H1 (cell line): ENCODE data around the gene PRSS8. TPM values are rescaled to one million over a fixed set of nuclear protein-coding genes. Genes with fewer than 3 reads are reported as not detected.
A peak's percentile ranks its signal among the peaks of the same experiment; 100 is the strongest.

Experiments
- BRCA1 ChIP-seq: IDR thresholded peaks from 2 replicates; pipeline ENCODE4 v1.6.1; 2012; ENCODE audit warnings: low read depth, low read length, improper control_type of control experiment
- CBX5 ChIP-seq: fragments of 300-800, 300-1000 bp; sonication (generic); IDR thresholded peaks from 2 replicates; pipeline ENCODE4 v1.7.1; 2016; ENCODE audit warnings: antibody characterized with exemption, low read length, low read depth
- CHD1 ChIP-seq: IDR thresholded peaks from 2 replicates; pipeline ENCODE4 v1.6.1; 2012; ENCODE audit warnings: low read depth, low read length, improper control_type of control experiment
- EGR1 ChIP-seq: IDR thresholded peaks from 2 replicates; pipeline ENCODE4 v1.6.1; 2011; ENCODE audit warnings: low read depth, low read length, borderline replicate concordance
- FOSL1 ChIP-seq: IDR thresholded peaks from 2 replicates; pipeline ENCODE4 v1.6.1; 2011; ENCODE audit warnings: mild to moderate bottlenecking, low read depth, low read length, moderate library complexity; ENCODE audit not compliant: insufficient read depth
- PHF8 ChIP-seq: fragments of 200-600 bp; sonication (generic); conservative IDR thresholded peaks from 2 replicates; pipeline ENCODE4 v1.7.1; 2012; ENCODE audit warnings: low read depth, mild to moderate bottlenecking, inconsistent platforms, low read length, moderate library complexity
- SIN3A ChIP-seq, 2 experiments: IDR thresholded peaks in 1 of 2; conservative IDR thresholded peaks in 1 of 2; 2 replicates each; pipeline ENCODE4 v1.6.1; 2011 to 2012; ENCODE audit warnings: low read length in 2 of 2, improper control_type of control experiment in 1 of 2, low read depth in 1 of 2, mild to moderate bottlenecking in 1 of 2
- SRF ChIP-seq: IDR thresholded peaks from 2 replicates; pipeline ENCODE4 v1.6.1; 2011; ENCODE audit warnings: mild to moderate bottlenecking, low read depth, low read length, moderate library complexity
- SUZ12 ChIP-seq: fragments of 200-600 bp; sonication (generic); IDR thresholded peaks from 2 replicates; pipeline ENCODE4 v1.6.1; 2012; ENCODE audit warnings: mild to moderate bottlenecking, inconsistent platforms, low read length, moderate library complexity, mixed read lengths
- TAF7 ChIP-seq: optimal IDR thresholded peaks from 2 replicates; pipeline ENCODE3; 2011; ENCODE audit warnings: low read depth, mild to moderate bottlenecking, inconsistent platforms, low read length, moderate library complexity, borderline replicate concordance
- TBP ChIP-seq: IDR thresholded peaks from 2 replicates; pipeline ENCODE4 v1.6.1; 2011; ENCODE audit warnings: low read depth, low read length, improper control_type of control experiment
- polyA plus RNA-seq, 7 experiments: library from polyadenylated mRNA; depleted of rRNA in 3 of 7; stranded (reverse) in 5 of 7; unstranded in 2 of 7; fragments of >200 nt in 5 of 7; fragments of 200-250 nt in 2 of 7; gene quantifications; 1 replicate in 5 of 7; 2 replicates in 1 of 7; 4 replicates in 1 of 7; pipeline versions ENCODE4 v1.2.1 to v1.2.3, GENCODE V29; 2011 to 2013; ENCODE audit warnings: missing spikeins in 2 of 7, mixed read lengths in 2 of 7
- total RNA-seq: library from RNA; stranded (reverse); fragmentation: NEBNext Ultra II Directional; extraction: Animal tissue kit (Norgen Biotek cat#: 25700); gene quantifications from 2 replicates; pipeline ENCODE4 v1.2.1, GENCODE V29; 2021
- TF ChIP-seq, protein P1 (sequence below): IDR thresholded peaks from 2 replicates; pipeline ENCODE4 v1.6.1; 2012; ENCODE audit warnings: inconsistent platforms
- TF ChIP-seq, protein P2 (sequence below), 3 experiments: IDR thresholded peaks; 1 replicate in 2 of 3; 2 replicates in 1 of 3; pipeline versions ENCODE4 v1.5.1 to v1.6.1; 2011; ENCODE audit warnings: low read length in 3 of 3, mild to moderate bottlenecking in 3 of 3, inconsistent platforms in 2 of 3, low read depth in 1 of 3, moderate library complexity in 1 of 3; ENCODE audit not compliant: insufficient read depth in 1 of 3; ENCODE audit errors: control extremely low read depth in 1 of 3
- TF ChIP-seq, protein P3 (sequence below): IDR thresholded peaks from 2 replicates; pipeline ENCODE4 v1.6.1; 2011; ENCODE audit warnings: low read depth, mild to moderate bottlenecking, low read length; ENCODE audit not compliant: insufficient read depth
- TF ChIP-seq, protein P4 (sequence below): IDR thresholded peaks from 2 replicates; pipeline ENCODE4 v1.6.1; 2011; ENCODE audit warnings: low read length, improper control_type of control experiment
- TF ChIP-seq, protein P5 (sequence below): IDR thresholded peaks from 2 replicates; pipeline ENCODE4 v1.6.1; 2012; ENCODE audit warnings: low read length, inconsistent platforms

PRSS8 gene
- total and polyA plus RNA-seq, 2 of the 8 experiments (the other 6 are each of a cell fraction or from before 2014, with no cell fraction given), result 87.7 to 273 TPM

DNA sequence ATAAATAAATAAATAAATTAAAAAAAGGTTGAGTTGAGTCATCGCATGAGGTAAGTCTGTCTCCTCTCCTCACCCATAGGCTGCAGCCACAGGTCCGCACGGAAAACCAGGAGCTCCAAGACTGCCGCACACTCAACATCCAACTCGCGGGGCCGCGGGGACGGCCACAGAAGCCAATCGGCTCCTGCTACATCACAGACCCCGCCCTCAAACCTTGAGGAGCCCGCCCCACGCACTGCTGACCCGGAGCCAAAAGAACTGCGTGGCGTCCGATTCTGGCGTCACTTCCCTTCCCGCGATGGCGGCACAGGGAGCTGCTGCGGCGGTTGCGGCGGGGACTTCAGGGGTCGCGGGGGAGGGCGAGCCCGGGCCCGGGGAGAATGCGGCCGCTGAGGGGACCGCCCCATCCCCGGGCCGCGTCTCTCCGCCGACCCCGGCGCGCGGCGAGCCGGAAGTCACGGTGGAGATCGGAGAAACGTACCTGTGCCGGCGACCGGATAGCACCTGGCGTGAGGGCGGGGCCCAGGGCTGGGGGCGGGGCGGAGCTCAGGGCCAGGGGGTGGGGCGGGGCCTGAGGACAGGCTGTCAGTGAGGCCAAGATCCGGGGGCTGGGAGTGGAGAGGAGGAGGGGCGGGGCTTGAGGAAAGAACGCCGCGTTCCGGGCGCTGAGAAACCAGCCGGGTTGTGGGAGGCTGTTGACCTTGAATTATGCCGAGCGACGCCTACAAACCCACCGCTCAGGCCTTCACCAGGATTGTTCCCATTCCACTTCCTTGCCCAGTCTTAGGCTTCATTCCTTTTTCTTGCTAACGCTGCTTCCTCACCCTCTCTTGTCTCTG lies 17.9 kb downstream of the PRSS8 start, which contains the start of gene KAT8 (continued):
- no peak for TF ChIP-seq CBX5
- TF ChIP-seq SRF, result no peak
- no peak for TF ChIP-seq EGR1
- peak; percentile 88 for TF ChIP-seq TAF7
- peak; percentile 88 for TF ChIP-seq TBP
- TF ChIP-seq CHD1, result no peak
- TF ChIP-seq FOSL1, result no peak
- peak; percentile 45 to 69; a peak in 1 of 4 replicates for TF ChIP-seq SIN3A (conservative IDR thresholded peaks at IDR 0.05 in 1 of 2, IDR thresholded peaks at IDR 0.05 in 1 of 2; ENCODE audit: low read depth in 1 of 2, low read length in 2 of 2)
- peak; percentile 95 for TF ChIP-seq PHF8
- TF ChIP-seq, protein P1, sequence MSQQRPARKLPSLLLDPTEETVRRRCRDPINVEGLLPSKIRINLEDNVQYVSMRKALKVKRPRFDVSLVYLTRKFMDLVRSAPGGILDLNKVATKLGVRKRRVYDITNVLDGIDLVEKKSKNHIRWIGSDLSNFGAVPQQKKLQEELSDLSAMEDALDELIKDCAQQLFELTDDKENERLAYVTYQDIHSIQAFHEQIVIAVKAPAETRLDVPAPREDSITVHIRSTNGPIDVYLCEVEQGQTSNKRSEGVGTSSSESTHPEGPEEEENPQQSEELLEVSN, result no peak
- TF ChIP-seq BRCA1, result no peak
- TF ChIP-seq, protein P2, sequence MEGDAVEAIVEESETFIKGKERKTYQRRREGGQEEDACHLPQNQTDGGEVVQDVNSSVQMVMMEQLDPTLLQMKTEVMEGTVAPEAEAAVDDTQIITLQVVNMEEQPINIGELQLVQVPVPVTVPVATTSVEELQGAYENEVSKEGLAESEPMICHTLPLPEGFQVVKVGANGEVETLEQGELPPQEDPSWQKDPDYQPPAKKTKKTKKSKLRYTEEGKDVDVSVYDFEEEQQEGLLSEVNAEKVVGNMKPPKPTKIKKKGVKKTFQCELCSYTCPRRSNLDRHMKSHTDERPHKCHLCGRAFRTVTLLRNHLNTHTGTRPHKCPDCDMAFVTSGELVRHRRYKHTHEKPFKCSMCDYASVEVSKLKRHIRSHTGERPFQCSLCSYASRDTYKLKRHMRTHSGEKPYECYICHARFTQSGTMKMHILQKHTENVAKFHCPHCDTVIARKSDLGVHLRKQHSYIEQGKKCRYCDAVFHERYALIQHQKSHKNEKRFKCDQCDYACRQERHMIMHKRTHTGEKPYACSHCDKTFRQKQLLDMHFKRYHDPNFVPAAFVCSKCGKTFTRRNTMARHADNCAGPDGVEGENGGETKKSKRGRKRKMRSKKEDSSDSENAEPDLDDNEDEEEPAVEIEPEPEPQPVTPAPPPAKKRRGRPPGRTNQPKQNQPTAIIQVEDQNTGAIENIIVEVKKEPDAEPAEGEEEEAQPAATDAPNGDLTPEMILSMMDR (IDR thresholded peaks at IDR 0.05; ENCODE audit: control extremely low read depth in 1 of 3, insufficient read depth in 1 of 3, low read depth in 1 of 3, low read length in 3 of 3), result peak in 1 of 3 experiments; percentile 4; a peak in 1 of 4 replicates
- TF ChIP-seq, protein P3, sequence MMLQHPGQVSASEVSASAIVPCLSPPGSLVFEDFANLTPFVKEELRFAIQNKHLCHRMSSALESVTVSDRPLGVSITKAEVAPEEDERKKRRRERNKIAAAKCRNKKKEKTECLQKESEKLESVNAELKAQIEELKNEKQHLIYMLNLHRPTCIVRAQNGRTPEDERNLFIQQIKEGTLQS, result no peak
- no peak for TF ChIP-seq SUZ12
- TF ChIP-seq, protein P4, sequence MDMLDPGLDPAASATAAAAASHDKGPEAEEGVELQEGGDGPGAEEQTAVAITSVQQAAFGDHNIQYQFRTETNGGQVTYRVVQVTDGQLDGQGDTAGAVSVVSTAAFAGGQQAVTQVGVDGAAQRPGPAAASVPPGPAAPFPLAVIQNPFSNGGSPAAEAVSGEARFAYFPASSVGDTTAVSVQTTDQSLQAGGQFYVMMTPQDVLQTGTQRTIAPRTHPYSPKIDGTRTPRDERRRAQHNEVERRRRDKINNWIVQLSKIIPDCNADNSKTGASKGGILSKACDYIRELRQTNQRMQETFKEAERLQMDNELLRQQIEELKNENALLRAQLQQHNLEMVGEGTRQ, result no peak
- TF ChIP-seq, protein P5, sequence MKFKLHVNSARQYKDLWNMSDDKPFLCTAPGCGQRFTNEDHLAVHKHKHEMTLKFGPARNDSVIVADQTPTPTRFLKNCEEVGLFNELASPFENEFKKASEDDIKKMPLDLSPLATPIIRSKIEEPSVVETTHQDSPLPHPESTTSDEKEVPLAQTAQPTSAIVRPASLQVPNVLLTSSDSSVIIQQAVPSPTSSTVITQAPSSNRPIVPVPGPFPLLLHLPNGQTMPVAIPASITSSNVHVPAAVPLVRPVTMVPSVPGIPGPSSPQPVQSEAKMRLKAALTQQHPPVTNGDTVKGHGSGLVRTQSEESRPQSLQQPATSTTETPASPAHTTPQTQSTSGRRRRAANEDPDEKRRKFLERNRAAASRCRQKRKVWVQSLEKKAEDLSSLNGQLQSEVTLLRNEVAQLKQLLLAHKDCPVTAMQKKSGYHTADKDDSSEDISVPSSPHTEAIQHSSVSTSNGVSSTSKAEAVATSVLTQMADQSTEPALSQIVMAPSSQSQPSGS, result no peak; the same call in 1 of the 2 replicates
